Keratinocyte (primary cell): Measurements from ENCODE around the gene CIB4. TPM values are rescaled to one million over a fixed set of nuclear protein-coding genes. Genes with fewer than 3 reads are reported as not detected.

Source experiments
- DNase-seq: peaks from one replicate; pipeline ENCODE4 v3.0.0-alpha.2; 2011; ENCODE audit warnings: low read depth, missing footprints, low spot score
- FAIRE-seq: peaks from 2 replicates; lab custom pipeline; 2011; peaks lifted over from hg19 to GRCh38; lab: Jason Lieb, UNC
- H2AFZ ChIP-seq: 2 replicates; pipeline ENCODE4 v1.6.0; 2012; ENCODE audit warnings: low read length, control low read depth, inconsistent platforms; ENCODE audit not compliant: control insufficient read depth
- H3K27ac ChIP-seq: 2 replicates; pipeline ENCODE4 v1.5.1; 2011; ENCODE audit warnings: low read length; ENCODE audit not compliant: control insufficient read depth, insufficient read depth
- H3K27me3 ChIP-seq: 3 replicates; pipeline ENCODE4 v1.6.0; 2011; ENCODE audit warnings: low read length; ENCODE audit not compliant: control insufficient read depth, insufficient read depth; ENCODE audit errors: extremely low read depth
- H3K36me3 ChIP-seq, 2 experiments: 2 replicates in 1 of 2; 3 replicates in 1 of 2; pipeline ENCODE4 v1.5.1; 2011; ENCODE audit warnings: low read length in 2 of 2, mild to moderate bottlenecking in 1 of 2; ENCODE audit not compliant: control insufficient read depth in 2 of 2, insufficient read depth in 2 of 2; ENCODE audit errors: extremely low read depth in 1 of 2
- H3K4me1 ChIP-seq: 3 replicates; pipeline ENCODE4 v1.5.1; 2011; ENCODE audit warnings: low read length; ENCODE audit not compliant: control insufficient read depth, insufficient read depth; ENCODE audit errors: extremely low read depth
- H3K4me2 ChIP-seq: 3 replicates; pipeline ENCODE4 v1.6.0; 2011; ENCODE audit warnings: low read depth, low read length; ENCODE audit not compliant: control insufficient read depth, insufficient read depth; ENCODE audit errors: extremely low read depth
- H3K4me3 ChIP-seq, 3 experiments: fragments of 200-600 bp in 1 of 3; sonication (generic) in 1 of 3; 2 replicates in 2 of 3; 3 replicates in 1 of 3; pipeline ENCODE4 v1.5.1; 2011 to 2016; ENCODE audit warnings: low read length in 3 of 3, mild to moderate bottlenecking in 3 of 3, control low read depth in 2 of 3, inconsistent platforms in 1 of 3, low read depth in 1 of 3, mixed read lengths in 1 of 3, mixed run types in 1 of 3, moderate library complexity in 1 of 3; ENCODE audit not compliant: control insufficient read depth in 2 of 3, insufficient read depth in 2 of 3; ENCODE audit errors: extremely low read depth in 1 of 3
- H3K79me2 ChIP-seq: 2 replicates; pipeline ENCODE4 v1.6.0; 2012; ENCODE audit warnings: low read length; ENCODE audit not compliant: control insufficient read depth, insufficient read depth
- H3K9ac ChIP-seq: 3 replicates; pipeline ENCODE4 v1.6.0; 2011; ENCODE audit warnings: low read length; ENCODE audit not compliant: control insufficient read depth, insufficient read depth; ENCODE audit errors: extremely low read depth
- H3K9me1 ChIP-seq: 3 replicates; pipeline ENCODE4 v1.6.0; 2011; ENCODE audit warnings: low read length; ENCODE audit not compliant: control insufficient read depth, insufficient read depth; ENCODE audit errors: extremely low read depth
- H3K9me3 ChIP-seq: 2 replicates; pipeline ENCODE4 v1.5.1; 2012; ENCODE audit warnings: low read depth, low read length; ENCODE audit not compliant: control insufficient read depth
- H4K20me1 ChIP-seq: 3 replicates; pipeline ENCODE4 v1.6.0; 2011; ENCODE audit warnings: low read length; ENCODE audit not compliant: control insufficient read depth, insufficient read depth; ENCODE audit errors: extremely low read depth
- CTCF ChIP-seq, 3 experiments: IDR thresholded peaks in 1 of 3; conservative IDR thresholded peaks in 1 of 3; optimal IDR thresholded peaks in 1 of 3; 2 replicates in 2 of 3; 3 replicates in 1 of 3; pipeline versions ENCODE3 to v1.5.1; 2011; ENCODE audit warnings: low read length in 3 of 3, mild to moderate bottlenecking in 3 of 3, moderate library complexity in 2 of 3, control low read depth in 1 of 3, inconsistent platforms in 1 of 3; ENCODE audit not compliant: insufficient read depth in 2 of 3; ENCODE audit errors: extremely low read depth in 1 of 3
- EZH2 ChIP-seq: IDR thresholded peaks from one replicate; pipeline ENCODE4 v1.6.1; 2012; ENCODE audit warnings: inconsistent platforms, mild to moderate bottlenecking, low read length, moderate library complexity
- dilution Hi-C: fragments of 300-500 bp; cut with MboI; formaldehyde crosslinking; loops from one replicate; pipeline ENCODE4 v1.7.0; 2020; ENCODE audit warnings: low sequenced_read_pairs; ENCODE audit not compliant: extremely low pct_ligation_motif_present
- polyA plus RNA-seq, 5 experiments: library from polyadenylated mRNA; depleted of rRNA in 3 of 5; stranded (reverse) in 3 of 5; stranded (forward) in 1 of 5; unstranded in 1 of 5; fragments of >200 nt; gene quantifications; 1 replicate in 1 of 5; 2 replicates in 3 of 5; 3 replicates in 1 of 5; pipeline versions ENCODE4 v1.2.1 to v1.2.3, GENCODE V29; 2011 to 2012; ENCODE audit warnings: missing spikeins in 2 of 5, low read depth in 1 of 5, low replicate concordance in 1 of 5

Gene CIB4
- polyA plus RNA-seq, 1 donor (not counting 4 experiments of a cell fraction or from before 2014, with no cell fraction given), result not detected

GRCh38 chr2:26612034-26612433 lies 29.1 kb downstream of the CIB4 start:
- H3K9ac ChIP-seq, result no peak overlapping the region
- H3K27me3 ChIP-seq, result peaks cover 27% of the 10 kb centered on the region
- no peak overlapping the region for H2AFZ ChIP-seq
- DNase-seq, result no peak
- H3K4me2 ChIP-seq, result no peak overlapping the region
- no peaks in the 10 kb centered on the region for H3K36me3 ChIP-seq
- no peaks in the 10 kb centered on the region for H3K9me3 ChIP-seq
- no peaks in the 10 kb centered on the region for H3K9me1 ChIP-seq
- dilution Hi-C loops, result no loop called here
- H3K79me2 ChIP-seq, result no peaks in the 10 kb centered on the region
- no peaks in the 10 kb centered on the region for H4K20me1 ChIP-seq
- peaks cover 3% of the 10 kb centered on the region for H3K4me1 ChIP-seq
- no peak overlapping the region for H3K4me3 ChIP-seq
- no peak for FAIRE-seq
- TF ChIP-seq CTCF (optimal IDR thresholded peaks at IDR 0.05 in 1 of 3, IDR thresholded peaks at IDR 0.05 in 1 of 3, conservative IDR thresholded peaks at IDR 0.05 in 1 of 3; ENCODE audit: extremely low read depth in 1 of 3, insufficient read depth in 2 of 3, low read length in 3 of 3) (no peak), EZH2 (no peak)
- H3K27ac ChIP-seq, result no peak overlapping the region

- Histone ChIP-seq H3K4me1 (peaks cover 13% of the 10 kb centered on the region), H3K9me1 (no peaks in the 10 kb centered on the region), H3K79me2 (no peaks in the 10 kb centered on the region), H3K9me3 (no peaks in the 10 kb centered on the region), H3K4me2 (no peak overlapping the region), H4K20me1 (no peaks in the 10 kb centered on the region), H3K9ac (no peak overlapping the region), H2AFZ (no peak overlapping the region), H3K27ac (no peak overlapping the region), H3K36me3 (no peaks in the 10 kb centered on the region), H3K27me3 (peaks cover 14% of the 10 kb centered on the region), H3K4me3 (no peak overlapping the region)
- dilution Hi-C loops, result no loop called here
- TF ChIP-seq CTCF (optimal IDR thresholded peaks at IDR 0.05 in 1 of 3, IDR thresholded peaks at IDR 0.05 in 1 of 3, conservative IDR thresholded peaks at IDR 0.05 in 1 of 3; ENCODE audit: extremely low read depth in 1 of 3, insufficient read depth in 2 of 3, low read length in 3 of 3) (no peak), EZH2 (no peak)
- FAIRE-seq (no peak), DNase-seq (no peak)
These were observed 30.4 kb downstream of the CIB4 start for GRCh38 chr2:26610504-26611335.
